B cell (primary cell): ENCODE measurements around the gene SMURF2. TPM values are rescaled to one million over a fixed set of nuclear protein-coding genes. Genes with fewer than 3 reads are reported as not detected.

Source experiments
- ATAC-seq: fragments of 200-7000 bp; cut with Tn5 transposase; one replicate; pipeline ENCODE4 v1.10.0; 2021; ENCODE audit warnings: low read depth, mild to moderate bottlenecking, moderate number of reproducible peaks, moderate library complexity
- CTCF ChIA-PET: fragments of 350-600 bp; sonication (Branson Sonifier 250); formaldehyde crosslinking; loops from one replicate; lab custom pipeline; 2021; ENCODE audit warnings: antibody characterized with exemption, inconsistent platforms; lab: Charles Lee
- POLR2A ChIA-PET: fragments of 350-600 bp; sonication (Branson Sonifier 250); formaldehyde crosslinking; loops from one replicate; lab custom pipeline; 2021; ENCODE audit warnings: antibody characterized with exemption; lab: Charles Lee
- DNase-seq: peaks from one replicate; pipeline ENCODE4 v3.0.0; 2013
- H2AFZ ChIP-seq: 2 replicates; pipeline ENCODE4 v1.6.1; 2012; ENCODE audit warnings: mild to moderate bottlenecking, low read depth, low read length; ENCODE audit not compliant: insufficient read depth, poor library complexity, severe bottlenecking
- H3K27ac ChIP-seq, 2 donors: 1 replicate in 1 of 2; 2 replicates in 1 of 2; pipeline ENCODE4 v1.5.1; 2012 to 2013; ENCODE audit warnings: low read length in 2 of 2, mild to moderate bottlenecking in 2 of 2, moderate library complexity in 1 of 2
- H3K27me3 ChIP-seq, 4 experiments: fragments of 200-600 bp in 1 of 4; sonication (generic) in 1 of 4; replicated peaks in 1 of 4; 1 replicate in 2 of 4; 2 replicates in 2 of 4; pipeline versions ENCODE4 v1.6.1 to v1.7.0; 2013 to 2016; ENCODE audit warnings: low read length in 3 of 4, mild to moderate bottlenecking in 2 of 4, mixed read lengths in 1 of 4, moderate library complexity in 1 of 4; ENCODE audit not compliant: insufficient read depth in 4 of 4, control insufficient read depth in 3 of 4; ENCODE audit errors: control extremely low read depth in 1 of 4
- H3K36me3 ChIP-seq, 2 experiments: replicated peaks in 1 of 2; 1 replicate in 1 of 2; 2 replicates in 1 of 2; pipeline versions ENCODE4 v1.6.1 to v1.7.1; 2013; ENCODE audit warnings: low read length in 1 of 2; ENCODE audit not compliant: insufficient read depth in 2 of 2, control insufficient read depth in 1 of 2; ENCODE audit errors: control extremely low read depth in 1 of 2, extremely low read depth in 1 of 2
- H3K4me1 ChIP-seq, 2 donors: fragments of 200-600 bp in 1 of 2; sonication (generic) in 1 of 2; 1 replicate in 1 of 2; 2 replicates in 1 of 2; pipeline versions ENCODE4 v1.5.1 to v1.6.1; 2013 to 2017; ENCODE audit warnings: low read length in 2 of 2; ENCODE audit not compliant: control insufficient read depth in 2 of 2, insufficient read depth in 2 of 2
- H3K4me2 ChIP-seq: replicated peaks from 2 replicates; pipeline ENCODE3; 2012; ENCODE audit warnings: mild to moderate bottlenecking, low read depth, low read length; ENCODE audit not compliant: poor library complexity, severe bottlenecking
- H3K4me3 ChIP-seq, 5 experiments: fragments of 200-600 bp in 1 of 5; sonication (generic) in 1 of 5; 1 replicate in 3 of 5; 2 replicates in 2 of 5; pipeline versions ENCODE4 v1.5.1 to v1.7.0; 2011 to 2016; ENCODE audit warnings: low read length in 4 of 5, mild to moderate bottlenecking in 4 of 5, low read depth in 2 of 5, control low read depth in 1 of 5, moderate library complexity in 1 of 5; ENCODE audit not compliant: insufficient read depth in 1 of 5; ENCODE audit errors: control extremely low read depth in 1 of 5, extremely low read depth in 1 of 5
- H3K79me2 ChIP-seq: fragments of 200-600 bp; sonication (generic); one replicate; pipeline ENCODE4 v1.6.0; 2016; ENCODE audit warnings: low read length; ENCODE audit not compliant: control insufficient read depth, insufficient read depth
- H3K9ac ChIP-seq: fragments of 200-600 bp; sonication (generic); 2 replicates; pipeline ENCODE4 v1.6.1; 2017; ENCODE audit warnings: mild to moderate bottlenecking, low read length, moderate library complexity
- H3K9me3 ChIP-seq, 3 donors: one replicate each; pipeline versions ENCODE4 v1.6.1 to v1.7.1; 2013; ENCODE audit warnings: low read length in 2 of 3; ENCODE audit not compliant: control insufficient read depth in 2 of 3, insufficient read depth in 1 of 3; ENCODE audit errors: control extremely low read depth in 1 of 3
- H4K20me1 ChIP-seq: 2 replicates; pipeline ENCODE4 v1.6.0; 2012; ENCODE audit warnings: mild to moderate bottlenecking, low read length; ENCODE audit not compliant: insufficient read depth, control insufficient read depth, poor library complexity, severe bottlenecking
- H3K27ac Mint-ChIP-seq: one replicate; pipeline ENCODE4 v1.8.0; 2021; ENCODE audit warnings: mixed read lengths
- H3K27me3 Mint-ChIP-seq: one replicate; pipeline ENCODE4 v1.8.0; 2021; ENCODE audit warnings: mixed read lengths
- H3K4me1 Mint-ChIP-seq: one replicate; pipeline ENCODE4 v1.8.0; 2021; ENCODE audit warnings: mixed read lengths
- H3K4me3 Mint-ChIP-seq: one replicate; pipeline ENCODE4 v1.8.0; 2021; ENCODE audit warnings: mixed read lengths
- H3K9me3 Mint-ChIP-seq: one replicate; pipeline ENCODE4 v1.8.0; 2022; ENCODE audit warnings: mixed read lengths; ENCODE audit not compliant: insufficient read depth
- CTCF ChIP-seq: fragments of 200-600 bp; IDR thresholded peaks from one replicate; pipeline ENCODE4 v1.8.0; 2022; ENCODE audit warnings: antibody characterized with exemption, mild to moderate bottlenecking
- EZH2 ChIP-seq: IDR thresholded peaks from 2 replicates; pipeline ENCODE4 v1.6.1; 2012; ENCODE audit warnings: borderline replicate concordance, low read depth, mild to moderate bottlenecking, moderate library complexity, low read length; ENCODE audit not compliant: insufficient read depth, poor library complexity, severe bottlenecking
- WGBS: methylation state at CpG from one replicate; pipeline ENCODE4 v1.1.5; 2013; ENCODE audit warnings: missing lambda C conversion rate; ENCODE audit not compliant: insufficient coverage; 5-methylcytosine and 5-hydroxymethylcytosine counted together
- intact Hi-C: fragments of 100-400 bp; cut with micrococcal nuclease; formaldehyde crosslinking; loops from one replicate; pipeline ENCODE4 v1.10.0; 2022
- polyA plus RNA-seq: library from polyadenylated mRNA; depleted of rRNA; stranded (reverse); fragments of >200 nt; gene quantifications from 2 replicates; pipeline ENCODE4 v1.2.3, GENCODE V29; 2012
- total RNA-seq, 2 donors: library from RNA; stranded (reverse); fragments of 120-200 nt in 1 of 2; gene quantifications; 1 replicate in 1 of 2; 2 replicates in 1 of 2; pipeline versions ENCODE4 v1.2.3 to v1.2.4, GENCODE V29; 2013 to 2022

SMURF2 gene
- total and polyA plus RNA-seq, 2 donors (not counting 1 experiment from before 2014, with no cell fraction given) = 9.2 to 32.8 TPM

GRCh38 chr17:64532409-64532808 lies 129.7 kb downstream of the SMURF2 start:
- no peaks in the 10 kb centered on the region for H3K9me3 Mint-ChIP-seq
- no peak for ATAC-seq
- H3K36me3 ChIP-seq = peaks cover 7 to 93% of the 10 kb centered on the region in 2 experiments

GRCh38 chr17:64531955-64532371 lies 130.1 kb downstream of the SMURF2 start:
- Histone ChIP-seq H3K9me3 (no peaks in the 10 kb centered on the region), H3K36me3 (peaks cover 7 to 93% of the 10 kb centered on the region in 2 experiments), H4K20me1 (no peaks in the 10 kb centered on the region), H2AFZ (no peak overlapping the region), H3K27me3 (no peaks in the 10 kb centered on the region), H3K4me2 (no peak overlapping the region), H3K4me3 (no peak overlapping the region), H3K9ac (no peak overlapping the region), H3K79me2 (no peaks in the 10 kb centered on the region), H3K27ac (no peak overlapping the region), H3K4me1 (no peaks in the 10 kb centered on the region)
- no peak for DNase-seq
- 100% methylated on average over 2 of the region's 5 CpGs for WGBS
- TF ChIP-seq EZH2 (no peak), CTCF (no peak)
- POLR2A ChIA-PET = no interaction called here
- intact Hi-C loops = no loop called here
- Mint-ChIP-seq H3K27me3 (no peaks in the 10 kb centered on the region), H3K4me3 (no peak overlapping the region), H3K4me1 (no peaks in the 10 kb centered on the region), H3K9me3 (no peaks in the 10 kb centered on the region), H3K27ac (no peak overlapping the region)
- no peak for ATAC-seq
- CTCF ChIA-PET = interaction anchor here (1.0 kb wide), 1 partner anchor 13 kb away, joined by 3 read pairs; no protein-coding TSS in a partner anchor

More at GRCh38 chr17:64532409-64532808, 129.7 kb downstream of the SMURF2 start:
- ChIA-PET POLR2A (no interaction called here), CTCF (interaction anchor here (1.0 to 3.3 kb wide), 3 partner anchors 12 to 112 kb away, joined by 3 to 15 read pairs (median 3); no protein-coding TSS in a partner anchor)
- no peak overlapping the region for H3K4me2 ChIP-seq
- intact Hi-C loops = no loop called here
- no peak for DNase-seq
- H4K20me1 ChIP-seq = no peaks in the 10 kb centered on the region
- H3K4me3 ChIP-seq = no peak overlapping the region
- H3K79me2 ChIP-seq = no peaks in the 10 kb centered on the region
- H3K4me1 ChIP-seq = no peaks in the 10 kb centered on the region
- H3K9ac ChIP-seq = no peak overlapping the region
- H3K9me3 ChIP-seq = no peaks in the 10 kb centered on the region
- no peak for TF ChIP-seq CTCF
- TF ChIP-seq EZH2 = no peak
- Mint-ChIP-seq H3K4me1 (no peaks in the 10 kb centered on the region), H3K27me3 (no peaks in the 10 kb centered on the region), H3K27ac (no peak overlapping the region), H3K4me3 (no peak overlapping the region)
- no peak overlapping the region for H2AFZ ChIP-seq
- no peaks in the 10 kb centered on the region for H3K27me3 ChIP-seq
- WGBS = 100% methylated on average over 2 of the region's 5 CpGs
- H3K27ac ChIP-seq = no peak overlapping the region
